Erythroblast (primary cell): ENCODE data around the gene CLEC3B.

Source experiments
- GATA1 ChIP-seq: IDR thresholded peaks from 2 replicates; pipeline ENCODE4 v1.6.1; 2011; ENCODE audit warnings: low read depth, mild to moderate bottlenecking, control low read depth, low read length, moderate library complexity
- POLR2A ChIP-seq: IDR thresholded peaks from 2 replicates; pipeline ENCODE4 v1.6.1; 2011; ENCODE audit warnings: mild to moderate bottlenecking, low read length

- no peak for TF ChIP-seq POLR2A
- no peak for TF ChIP-seq GATA1
Observed at GRCh38 chr3:45043728-45044299, 17.7 kb downstream of the CLEC3B start.
